ENCODE measurements around the gene BNC2.

DNA sequence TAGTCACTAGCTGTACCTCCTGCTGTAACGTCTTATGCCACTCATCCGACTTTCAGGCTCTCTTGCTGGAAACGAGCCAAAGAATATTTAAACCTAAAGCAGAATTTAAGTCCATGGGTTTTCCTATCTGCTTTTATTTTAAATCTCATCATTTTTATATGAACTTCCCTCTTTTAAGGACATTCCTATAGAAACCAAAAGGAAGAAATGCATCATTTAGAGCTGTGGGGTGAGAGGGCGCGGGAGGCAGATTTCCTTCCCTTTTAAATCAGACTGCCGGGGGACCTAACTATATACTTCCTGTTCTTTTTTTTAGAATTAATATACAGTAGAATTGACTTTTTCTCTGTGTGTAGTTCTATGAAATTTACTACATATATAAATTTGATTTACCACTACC is 468.8 kb downstream of the BNC2 start:
- TF ChIP-seq, protein P1, sequence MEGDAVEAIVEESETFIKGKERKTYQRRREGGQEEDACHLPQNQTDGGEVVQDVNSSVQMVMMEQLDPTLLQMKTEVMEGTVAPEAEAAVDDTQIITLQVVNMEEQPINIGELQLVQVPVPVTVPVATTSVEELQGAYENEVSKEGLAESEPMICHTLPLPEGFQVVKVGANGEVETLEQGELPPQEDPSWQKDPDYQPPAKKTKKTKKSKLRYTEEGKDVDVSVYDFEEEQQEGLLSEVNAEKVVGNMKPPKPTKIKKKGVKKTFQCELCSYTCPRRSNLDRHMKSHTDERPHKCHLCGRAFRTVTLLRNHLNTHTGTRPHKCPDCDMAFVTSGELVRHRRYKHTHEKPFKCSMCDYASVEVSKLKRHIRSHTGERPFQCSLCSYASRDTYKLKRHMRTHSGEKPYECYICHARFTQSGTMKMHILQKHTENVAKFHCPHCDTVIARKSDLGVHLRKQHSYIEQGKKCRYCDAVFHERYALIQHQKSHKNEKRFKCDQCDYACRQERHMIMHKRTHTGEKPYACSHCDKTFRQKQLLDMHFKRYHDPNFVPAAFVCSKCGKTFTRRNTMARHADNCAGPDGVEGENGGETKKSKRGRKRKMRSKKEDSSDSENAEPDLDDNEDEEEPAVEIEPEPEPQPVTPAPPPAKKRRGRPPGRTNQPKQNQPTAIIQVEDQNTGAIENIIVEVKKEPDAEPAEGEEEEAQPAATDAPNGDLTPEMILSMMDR (IDR thresholded peaks at IDR 0.05), result no peak
- TF ChIP-seq POLR2AphosphoS5 (IDR thresholded peaks at IDR 0.05) (no peak), POLR2A (IDR thresholded peaks at IDR 0.05) (no peak)
